22Rv1 (cell line): Measurements from ENCODE around the gene ZNF280C.

ENCODE experiments used
- ZFX ChIP-seq: fragments of 450-650 bp; IDR thresholded peaks from 2 replicates; pipeline ENCODE4 v1.6.1; 2017; ENCODE audit warnings: antibody characterized with exemption, borderline replicate concordance
- TF ChIP-seq, protein P1 (sequence below): fragments of 450-650 bp; IDR thresholded peaks from 2 replicates; pipeline ENCODE4 v1.5.1; 2017; ENCODE audit warnings: mild to moderate bottlenecking

DNA sequence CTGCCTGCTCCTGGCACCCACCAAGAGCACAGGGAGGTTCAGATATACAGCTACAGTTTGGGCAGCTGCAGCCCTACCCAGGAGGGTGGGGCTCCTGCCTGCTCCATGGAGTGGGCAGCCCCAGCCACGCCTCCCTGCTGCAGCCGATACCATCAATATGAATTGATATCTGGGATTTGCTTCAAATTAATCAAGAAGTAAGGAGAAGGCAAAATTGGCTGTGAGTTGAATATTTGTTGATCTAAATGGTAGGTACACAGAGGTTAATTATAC lies 31.2 kb upstream of the ZNF280C start:
- TF ChIP-seq, protein P1, sequence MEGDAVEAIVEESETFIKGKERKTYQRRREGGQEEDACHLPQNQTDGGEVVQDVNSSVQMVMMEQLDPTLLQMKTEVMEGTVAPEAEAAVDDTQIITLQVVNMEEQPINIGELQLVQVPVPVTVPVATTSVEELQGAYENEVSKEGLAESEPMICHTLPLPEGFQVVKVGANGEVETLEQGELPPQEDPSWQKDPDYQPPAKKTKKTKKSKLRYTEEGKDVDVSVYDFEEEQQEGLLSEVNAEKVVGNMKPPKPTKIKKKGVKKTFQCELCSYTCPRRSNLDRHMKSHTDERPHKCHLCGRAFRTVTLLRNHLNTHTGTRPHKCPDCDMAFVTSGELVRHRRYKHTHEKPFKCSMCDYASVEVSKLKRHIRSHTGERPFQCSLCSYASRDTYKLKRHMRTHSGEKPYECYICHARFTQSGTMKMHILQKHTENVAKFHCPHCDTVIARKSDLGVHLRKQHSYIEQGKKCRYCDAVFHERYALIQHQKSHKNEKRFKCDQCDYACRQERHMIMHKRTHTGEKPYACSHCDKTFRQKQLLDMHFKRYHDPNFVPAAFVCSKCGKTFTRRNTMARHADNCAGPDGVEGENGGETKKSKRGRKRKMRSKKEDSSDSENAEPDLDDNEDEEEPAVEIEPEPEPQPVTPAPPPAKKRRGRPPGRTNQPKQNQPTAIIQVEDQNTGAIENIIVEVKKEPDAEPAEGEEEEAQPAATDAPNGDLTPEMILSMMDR: no peak
- no peak for TF ChIP-seq ZFX
